Calu3 (cell line): Measurements from ENCODE around the gene MAPK8IP3. TPM values are rescaled to one million over a fixed set of nuclear protein-coding genes. Genes with fewer than 3 reads are reported as not detected.
A peak's percentile ranks its signal among the peaks of the same experiment; 100 is the strongest.

Experiments
- BruUV-seq: library from RNA; stranded (reverse); fragments of 400-500 nt; replicated peaks from 2 replicates; lab custom pipeline; 2021; lab: Mats Ljungman, UMichigan
- CTCF ChIA-PET: fragments of 300-600 bp; sonication (Branson Sonifier 250); formaldehyde crosslinking; loops from one replicate; lab custom pipeline; 2022; ENCODE audit warnings: antibody characterized with exemption; lab: Charles Lee
- DNase-seq: peaks from one replicate; pipeline ENCODE4 v3.0.0; 2022
- H3K27ac Mint-ChIP-seq: one replicate; pipeline ENCODE4 v1.8.0; 2022; ENCODE audit warnings: mixed read lengths; ENCODE audit not compliant: unreplicated experiment
- H3K27me3 Mint-ChIP-seq: one replicate; pipeline ENCODE4 v1.8.0; 2022; ENCODE audit warnings: mixed read lengths; ENCODE audit not compliant: unreplicated experiment
- H3K36me3 Mint-ChIP-seq: one replicate; pipeline ENCODE4 v1.8.0; 2022; ENCODE audit warnings: mild to moderate bottlenecking, moderate library complexity, mixed read lengths; ENCODE audit not compliant: insufficient read depth, unreplicated experiment
- H3K4me1 Mint-ChIP-seq: one replicate; pipeline ENCODE4 v1.8.0; 2022; ENCODE audit warnings: mild to moderate bottlenecking, low read depth, mixed read lengths; ENCODE audit not compliant: unreplicated experiment
- H3K4me3 Mint-ChIP-seq: one replicate; pipeline ENCODE4 v1.8.0; 2022; ENCODE audit warnings: mild to moderate bottlenecking, low read depth, moderate library complexity, mixed read lengths; ENCODE audit not compliant: unreplicated experiment
- H3K9me3 Mint-ChIP-seq: one replicate; pipeline ENCODE4 v1.8.0; 2022; ENCODE audit warnings: low read depth, mixed read lengths; ENCODE audit not compliant: unreplicated experiment
- intact Hi-C: fragments of 100-400 bp; cut with micrococcal nuclease; formaldehyde crosslinking; loops from one replicate; pipeline ENCODE4 v1.10.0; 2022; ENCODE audit not compliant: unreplicated experiment
- total RNA-seq: library from RNA; stranded (reverse); gene quantifications from 2 replicates; pipeline ENCODE4 v1.2.3, GENCODE V29; 2022
- TF ChIP-seq, protein P1 (sequence below): fragments of 200-600 bp; IDR thresholded peaks from one replicate; pipeline ENCODE4 v1.8.0; 2022; ENCODE audit warnings: antibody characterized with exemption; ENCODE audit not compliant: unreplicated experiment

MAPK8IP3 gene
- total RNA-seq, 1 experiment from 2014 or later, result 110 TPM

DNA sequence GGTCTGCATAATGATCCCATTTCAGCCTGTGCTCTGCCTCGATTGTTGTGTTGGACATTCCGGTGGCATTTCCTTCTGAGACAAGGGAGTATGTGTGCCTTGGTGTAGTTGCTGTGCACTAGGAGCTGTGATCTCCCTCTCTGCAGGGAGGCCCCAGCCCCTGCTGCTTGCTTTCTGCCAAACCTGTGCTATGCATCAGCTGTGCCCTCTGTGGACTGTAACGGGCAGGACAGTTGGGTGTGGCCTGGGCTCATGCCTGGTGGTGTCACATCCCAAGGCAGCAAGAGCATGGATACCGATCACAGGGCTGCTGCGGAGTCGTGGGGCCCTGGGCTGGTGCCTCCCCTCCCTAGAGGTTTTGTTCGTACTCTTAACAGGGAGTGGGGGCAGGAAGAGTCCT, 31.7 kb upstream of the MAPK8IP3 start:
- DNase-seq, result no peak
- H3K4me1 Mint-ChIP-seq, result peaks cover 18% of the 10 kb centered on the region
- H3K36me3 Mint-ChIP-seq, result peaks cover 62% of the 10 kb centered on the region
- BruUV-seq, result no TSS peak
- H3K9me3 Mint-ChIP-seq, result no peaks in the 10 kb centered on the region
- CTCF ChIA-PET, result no interaction called here
- TF ChIP-seq, protein P1, sequence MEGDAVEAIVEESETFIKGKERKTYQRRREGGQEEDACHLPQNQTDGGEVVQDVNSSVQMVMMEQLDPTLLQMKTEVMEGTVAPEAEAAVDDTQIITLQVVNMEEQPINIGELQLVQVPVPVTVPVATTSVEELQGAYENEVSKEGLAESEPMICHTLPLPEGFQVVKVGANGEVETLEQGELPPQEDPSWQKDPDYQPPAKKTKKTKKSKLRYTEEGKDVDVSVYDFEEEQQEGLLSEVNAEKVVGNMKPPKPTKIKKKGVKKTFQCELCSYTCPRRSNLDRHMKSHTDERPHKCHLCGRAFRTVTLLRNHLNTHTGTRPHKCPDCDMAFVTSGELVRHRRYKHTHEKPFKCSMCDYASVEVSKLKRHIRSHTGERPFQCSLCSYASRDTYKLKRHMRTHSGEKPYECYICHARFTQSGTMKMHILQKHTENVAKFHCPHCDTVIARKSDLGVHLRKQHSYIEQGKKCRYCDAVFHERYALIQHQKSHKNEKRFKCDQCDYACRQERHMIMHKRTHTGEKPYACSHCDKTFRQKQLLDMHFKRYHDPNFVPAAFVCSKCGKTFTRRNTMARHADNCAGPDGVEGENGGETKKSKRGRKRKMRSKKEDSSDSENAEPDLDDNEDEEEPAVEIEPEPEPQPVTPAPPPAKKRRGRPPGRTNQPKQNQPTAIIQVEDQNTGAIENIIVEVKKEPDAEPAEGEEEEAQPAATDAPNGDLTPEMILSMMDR, result no peak
- intact Hi-C loops, result no loop called here
- H3K27me3 Mint-ChIP-seq, result no peaks in the 10 kb centered on the region
- no peak overlapping the region for H3K27ac Mint-ChIP-seq
- no peak overlapping the region for H3K4me3 Mint-ChIP-seq

DNA sequence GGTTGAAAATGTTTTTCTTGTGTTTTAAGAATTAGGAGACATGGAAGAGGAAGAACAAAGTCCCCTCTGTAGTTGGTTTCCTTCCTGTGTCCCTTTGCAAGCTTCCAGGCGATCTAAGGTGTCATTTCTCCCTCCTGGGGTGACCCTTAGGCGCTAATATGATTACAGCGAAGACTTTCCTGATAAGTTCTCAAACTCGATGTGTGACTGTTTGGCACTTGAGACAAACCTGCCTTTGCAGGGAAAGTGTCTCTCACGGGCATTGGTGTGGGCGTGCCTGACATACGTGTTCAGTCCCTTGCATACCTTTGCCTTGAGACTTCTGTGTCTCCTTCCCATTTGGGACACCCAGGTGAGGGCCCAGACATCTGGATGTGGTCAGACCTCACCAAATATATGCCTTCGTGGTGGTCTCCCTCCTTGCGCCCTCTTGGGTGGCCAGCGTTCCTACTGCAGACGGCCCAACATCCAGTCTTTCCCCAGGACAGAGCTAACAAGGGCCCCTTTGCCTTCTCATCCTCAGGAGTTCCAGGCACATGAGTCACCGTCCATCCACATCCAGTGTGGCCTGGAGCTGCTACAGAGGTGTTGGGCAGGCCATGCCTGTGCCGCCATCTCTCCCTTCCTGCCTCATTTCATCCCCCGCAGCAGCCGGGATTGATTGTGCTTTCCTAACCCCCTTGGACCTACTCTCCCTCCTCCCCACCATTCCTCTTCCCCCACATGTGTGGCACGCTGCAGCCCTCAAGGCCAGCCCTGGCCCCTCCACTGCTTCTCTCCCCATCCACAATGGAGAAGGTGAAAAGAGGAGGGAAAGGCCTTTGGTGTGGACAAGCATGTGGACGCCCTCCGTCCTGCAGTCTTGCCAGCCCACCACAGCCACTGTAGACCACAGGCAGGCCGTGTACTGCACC, 31.0 kb upstream of the MAPK8IP3 start:
- Mint-ChIP-seq H3K4me3 (no peak overlapping the region), H3K9me3 (no peaks in the 10 kb centered on the region), H3K4me1 (peaks cover 18% of the 10 kb centered on the region), H3K27ac (no peak overlapping the region), H3K36me3 (peaks cover 62% of the 10 kb centered on the region), H3K27me3 (no peaks in the 10 kb centered on the region)
- BruUV-seq, result no TSS peak
- intact Hi-C loops, result no loop called here
- no peak for DNase-seq
- TF ChIP-seq, protein P1, result no peak
- CTCF ChIA-PET, result no interaction called here

DNA sequence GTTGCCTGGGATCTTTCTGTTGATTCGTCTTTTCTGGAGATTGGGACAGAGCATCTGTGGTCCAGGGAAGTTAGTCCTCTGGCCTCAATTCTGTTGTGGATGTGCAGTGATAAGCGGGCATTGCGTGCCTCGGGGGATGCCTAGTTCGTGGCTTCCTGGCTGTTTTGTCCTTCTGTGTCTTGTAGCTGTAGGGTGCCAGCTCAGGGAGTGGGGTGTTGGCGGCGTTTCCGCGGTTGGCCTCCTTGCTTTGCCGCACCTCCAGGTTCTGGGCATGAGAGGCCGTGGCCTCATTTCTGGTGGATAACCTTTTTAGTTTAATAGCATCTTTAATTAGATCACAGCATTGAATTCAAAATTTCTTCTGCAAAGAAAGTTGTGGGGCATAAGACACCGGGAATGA, 29.3 kb upstream of the MAPK8IP3 start:
- H3K4me1 Mint-ChIP-seq, result peaks cover 32% of the 10 kb centered on the region
- CTCF ChIA-PET, result no interaction called here
- peaks cover 69% of the 10 kb centered on the region for H3K36me3 Mint-ChIP-seq
- intact Hi-C loops, result no loop called here
- TF ChIP-seq, protein P1, result no peak
- H3K27ac Mint-ChIP-seq, result peak overlapping the region; percentile 17
- H3K4me3 Mint-ChIP-seq, result peak overlapping the region; percentile 43
- BruUV-seq, result no TSS peak
- H3K9me3 Mint-ChIP-seq, result no peaks in the 10 kb centered on the region
- no peaks in the 10 kb centered on the region for H3K27me3 Mint-ChIP-seq
- no peak for DNase-seq

DNA sequence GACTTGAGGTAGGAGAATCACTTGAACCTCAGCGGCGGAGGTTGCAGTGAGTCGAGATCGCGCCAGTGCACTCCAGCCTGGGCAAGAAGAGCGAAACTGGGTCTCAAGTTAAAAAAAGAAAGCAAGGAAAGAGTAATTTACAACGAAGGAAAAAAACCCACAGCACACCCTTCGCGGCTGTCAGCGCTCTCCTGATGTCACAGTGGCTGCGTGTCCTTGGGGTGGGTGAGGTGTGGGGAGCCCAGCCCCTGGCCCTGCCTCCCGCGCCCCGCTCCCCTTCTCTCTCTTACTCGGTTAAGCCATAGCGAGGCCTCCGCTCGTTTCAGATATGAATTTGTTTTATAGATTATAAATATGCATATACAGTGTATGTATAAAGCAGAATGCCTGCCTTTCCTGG, 28.7 kb upstream of the MAPK8IP3 start:
- intact Hi-C loops, result no loop called here
- CTCF ChIA-PET, result interaction anchor here (0.8 to 2.3 kb wide), 3 partner anchors 11 to 28 kb away, joined by 4 to 20 read pairs (median 18); partner anchors contain the start of gene MAPK8IP3
- peak overlapping the region; percentile 17 for H3K27ac Mint-ChIP-seq
- H3K4me3 Mint-ChIP-seq, result peak overlapping the region; percentile 43
- BruUV-seq, result no TSS peak
- no peaks in the 10 kb centered on the region for H3K27me3 Mint-ChIP-seq
- H3K36me3 Mint-ChIP-seq, result peaks cover 70% of the 10 kb centered on the region
- H3K4me1 Mint-ChIP-seq, result peaks cover 34% of the 10 kb centered on the region
- no peak for DNase-seq
- TF ChIP-seq, protein P1, result no peak
- no peaks in the 10 kb centered on the region for H3K9me3 Mint-ChIP-seq
